Fibroblast of villous mesenchyme (primary cell): ENCODE data around the gene AZGP1. TPM values are rescaled to one million over a fixed set of nuclear protein-coding genes. Genes with fewer than 3 reads are reported as not detected.

Source experiments
- DNase-seq: peaks from one replicate; pipeline ENCODE4 v3.0.0-alpha.2; 2010; ENCODE audit warnings: low read depth
- H3K4me3 ChIP-seq: 2 replicates; pipeline ENCODE4 v1.5.1; 2011; ENCODE audit warnings: low read depth, mild to moderate bottlenecking, low read length
- CTCF ChIP-seq: IDR thresholded peaks from 2 replicates; pipeline ENCODE4 v1.5.1; 2012; ENCODE audit warnings: low read depth, mild to moderate bottlenecking, low read length; ENCODE audit not compliant: insufficient read depth
- small RNA-seq: library from RNA; depleted of rRNA; stranded (forward); fragments of <200 nt; gene quantifications from one replicate; pipeline ENCODE3, GENCODE V24; 2012
- total RNA-seq: library from RNA; depleted of rRNA; stranded (reverse); fragments of >200 nt; gene quantifications from 2 replicates; pipeline ENCODE4 v1.2.3, GENCODE V29; 2012

The AZGP1 gene
- total RNA-seq, 1 donor = not detected

- DNase-seq = peak; percentile 95
- TF ChIP-seq CTCF = no peak
- peak within 1 kb of the TSS; percentile 82 for H3K4me3 ChIP-seq
These were observed 56.6 kb downstream of the AZGP1 start, which contains the start of gene TRIM4 for GRCh38 chr7:99918959-99919813. Gene TRIM4 (minus strand): TSS chr7:99919530. CDS start chr7:99919401, 129 bp downstream.

Small RNAs within 50 kb of the gene (small RNA-seq; reads per million reads assigned to genes)
- gene RF00019 (not detected), gene RF00561 (not detected)

Other genes starting within 250 kb of the AZGP1 start
- gene CYP3A7, start 240.8 kb downstream of the AZGP1 start, total RNA-seq = not detected in 2 replicates
- gene CYP3A4, start 191.8 kb downstream of the AZGP1 start, total RNA-seq = not detected in 2 replicates
- not detected in 2 replicates for gene CYP3A43, start 148.0 kb downstream of the AZGP1 start, total RNA-seq
- gene OR2AE1, start 99.0 kb downstream of the AZGP1 start, total RNA-seq = 0.32 TPM in 1 of 2 replicates, not detected in the other
- gene TRIM4, start 56.5 kb downstream of the AZGP1 start, total RNA-seq = 17.7 and 27.2 TPM in 2 replicates
- gene GJC3, start 46.4 kb downstream of the AZGP1 start, total RNA-seq = not detected in 2 replicates
- 29.6 and 41.9 TPM in 2 replicates for gene ZKSCAN1, start 39.6 kb upstream of the AZGP1 start, total RNA-seq
- 9.0 and 11.7 TPM in 2 replicates for gene ZSCAN21, start 73.7 kb upstream of the AZGP1 start, total RNA-seq
- 32.2 and 32.8 TPM in 2 replicates for gene ZNF3, start 105.7 kb upstream of the AZGP1 start, total RNA-seq
- 104 and 113 TPM in 2 replicates for gene COPS6, start 112.9 kb upstream of the AZGP1 start, total RNA-seq
- 73.8 and 77.7 TPM in 2 replicates for gene MCM7, start 125.4 kb upstream of the AZGP1 start, total RNA-seq
- 16.1 and 16.4 TPM in 2 replicates for gene AP4M1, start 125.6 kb upstream of the AZGP1 start, total RNA-seq
- gene TAF6, start 143.3 kb upstream of the AZGP1 start, total RNA-seq = 50.9 and 54.4 TPM in 2 replicates
- 23.2 and 40.2 TPM in 2 replicates for gene CNPY4, start 143.6 kb upstream of the AZGP1 start, total RNA-seq
- gene MBLAC1, start 150.9 kb upstream of the AZGP1 start, total RNA-seq = 1.7 and 4.2 TPM in 2 replicates
- 65.2 and 81.5 TPM in 2 replicates for gene LAMTOR4, start 172.9 kb upstream of the AZGP1 start, total RNA-seq
- 11.9 and 14.2 TPM in 2 replicates for gene TRAPPC14, start 182.7 kb upstream of the AZGP1 start, total RNA-seq
- gene GAL3ST4, start 192.6 kb upstream of the AZGP1 start, total RNA-seq = 1.9 and 2.2 TPM in 2 replicates
- 0.43 and 2.9 TPM in 2 replicates for gene GPC2, start 201.3 kb upstream of the AZGP1 start, total RNA-seq
- under 0.01 and 0.64 TPM in 2 replicates for gene STAG3, start 201.9 kb upstream of the AZGP1 start, total RNA-seq
- gene PVRIG, start 243.9 kb upstream of the AZGP1 start, total RNA-seq = not detected in 2 replicates